Activated CD4-positive, alpha-beta memory T cell treated with anti-CD3 and anti-CD28 coated beads for 36 hours (primary cell): ENCODE measurements around the gene DNAJA2. TPM values are rescaled to one million over a fixed set of nuclear protein-coding genes. Genes with fewer than 3 reads are reported as not detected.
A peak's percentile ranks its signal among the peaks of the same experiment; 100 is the strongest.

Source experiments
- CTCF ChIA-PET: fragments of 350-600 bp; sonication (Branson Sonifier 250); formaldehyde crosslinking; loops from one replicate; lab custom pipeline; 2021; ENCODE audit warnings: antibody characterized with exemption, inconsistent platforms; lab: Charles Lee
- POLR2A ChIA-PET: fragments of 350-600 bp; sonication (Branson Sonifier 250); formaldehyde crosslinking; loops from one replicate; lab custom pipeline; 2021; ENCODE audit warnings: antibody characterized with exemption; lab: Charles Lee
- DNase-seq: peaks from one replicate; pipeline ENCODE4 v3.0.0-alpha.2; 2020
- H3K27ac Mint-ChIP-seq: one replicate; pipeline ENCODE4 v1.8.0; 2021; ENCODE audit warnings: mixed read lengths
- H3K27me3 Mint-ChIP-seq: one replicate; pipeline ENCODE4 v1.8.0; 2021; ENCODE audit warnings: mixed read lengths
- H3K36me3 Mint-ChIP-seq: one replicate; pipeline ENCODE4 v1.8.0; 2021; ENCODE audit warnings: mixed read lengths
- H3K4me1 Mint-ChIP-seq: one replicate; pipeline ENCODE4 v1.8.0; 2021; ENCODE audit warnings: low read depth, mixed read lengths
- H3K4me3 Mint-ChIP-seq: one replicate; pipeline ENCODE4 v1.8.0; 2021; ENCODE audit warnings: mild to moderate bottlenecking, mixed read lengths
- H3K9me3 Mint-ChIP-seq: one replicate; pipeline ENCODE4 v1.8.0; 2021; ENCODE audit warnings: mixed read lengths
- intact Hi-C: fragments of 100-400 bp; cut with micrococcal nuclease; formaldehyde crosslinking; loops from one replicate; pipeline ENCODE4 v1.15.1; 2023
- total RNA-seq, 2 experiments: library from RNA; stranded (reverse); gene quantifications; one replicate each; pipeline ENCODE4 v1.2.3, GENCODE V29; 2021

The DNAJA2 gene
- total RNA-seq, 2 experiments from 2014 or later: 78.9 to 80.6 TPM

DNA sequence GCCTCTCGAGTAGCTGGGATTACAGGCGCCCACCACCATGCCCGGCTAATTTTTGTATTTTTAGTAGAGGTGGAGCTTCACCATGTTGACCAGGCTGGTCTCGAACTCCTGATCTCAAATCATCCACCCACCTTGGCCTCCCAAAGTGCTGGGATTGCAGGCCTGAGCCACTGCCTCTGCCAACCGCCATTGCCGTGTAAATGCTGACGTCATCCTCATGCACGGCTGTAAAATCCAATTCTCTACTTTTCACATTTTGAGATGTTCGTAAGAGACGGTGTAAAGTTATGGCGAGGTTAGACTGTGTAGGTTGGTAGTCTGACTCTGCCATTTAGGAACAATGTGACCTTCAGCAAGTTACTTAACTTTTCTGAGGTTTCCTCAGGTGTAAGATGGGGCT is 1.7 kb upstream of the DNAJA2 start:
- POLR2A ChIA-PET: interaction anchor here (1.2 to 3.7 kb wide), 4 partner anchors 9 to 486 kb away, joined by 3 to 36 read pairs (median 8); partner anchors contain the start of genes ITFG1 and PHKB
- DNase-seq: no peak
- Mint-ChIP-seq H3K27ac (peak overlapping the region; percentile 98), H3K4me1 (peaks cover 47% of the 10 kb centered on the region), H3K36me3 (peaks cover 19% of the 10 kb centered on the region), H3K4me3 (peak overlapping the region; percentile 18), H3K9me3 (no peaks in the 10 kb centered on the region), H3K27me3 (no peaks in the 10 kb centered on the region)
- intact Hi-C loops: loop anchor here (10.0 kb wide), 1 partner anchor 1640 kb away; the partner anchor contains the start of gene N4BP1
- CTCF ChIA-PET: interaction anchor here (0.6 to 6.2 kb wide), 5 partner anchors 27 to 168 kb away, joined by 3 to 47 read pairs (median 6); partner anchors contain the start of gene NETO2

DNA sequence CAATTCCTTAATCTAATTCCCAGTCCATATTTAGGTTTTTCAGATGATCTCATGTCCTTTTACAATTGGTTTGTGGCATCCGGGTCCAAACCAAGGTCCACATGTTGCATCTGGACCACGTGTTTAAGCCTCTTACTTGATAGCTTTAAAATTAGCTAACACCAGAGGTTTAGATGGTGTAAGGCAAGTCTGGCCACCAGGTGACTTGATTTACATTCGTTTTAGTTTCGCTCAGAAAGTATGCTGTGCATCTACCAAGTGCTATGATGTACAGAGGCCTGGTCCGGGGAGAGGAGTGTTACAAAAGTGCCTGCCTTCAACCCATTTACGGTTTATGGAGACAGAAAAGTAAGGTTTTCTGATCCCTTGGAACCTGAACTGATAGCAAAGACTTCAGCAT is 878 bp upstream of the DNAJA2 start:
- Mint-ChIP-seq H3K27me3 (no peaks in the 10 kb centered on the region), H3K9me3 (no peaks in the 10 kb centered on the region), H3K4me1 (peaks cover 51% of the 10 kb centered on the region), H3K36me3 (peaks cover 23% of the 10 kb centered on the region), H3K27ac (peak overlapping the region; percentile 98), H3K4me3 (peak overlapping the region; percentile 92)
- DNase-seq: peak; percentile 49
- intact Hi-C loops: loop anchor here (1.0 to 10.0 kb wide), 4 partner anchors 25 to 1640 kb away; partner anchors contain the start of genes N4BP1 and SHCBP1
- ChIA-PET CTCF (interaction anchor here (0.7 to 6.2 kb wide), 9 partner anchors 15 to 487 kb away, joined by 3 to 47 read pairs (median 5); partner anchors contain the start of genes NETO2 and PHKB), POLR2A (interaction anchor here (0.7 to 3.7 kb wide), 11 partner anchors 9 to 487 kb away, joined by 3 to 36 read pairs (median 5); partner anchors contain the start of genes ITFG1, NETO2 and PHKB)

DNA sequence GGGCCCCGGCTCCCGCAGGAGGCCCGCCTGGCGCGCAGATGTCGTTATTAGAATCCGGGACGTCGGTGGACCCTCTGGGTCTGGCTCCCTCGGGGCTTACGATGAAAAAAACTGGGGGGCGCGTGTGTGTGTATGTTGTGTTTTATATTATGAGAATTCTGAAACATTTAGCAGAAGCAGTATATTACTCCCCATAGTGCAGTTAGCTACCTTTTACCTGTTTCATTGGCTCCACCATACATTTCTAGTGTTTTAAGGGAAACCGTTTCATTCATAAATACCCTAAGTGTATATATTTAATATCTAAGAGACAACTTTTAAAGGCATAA is 486 bp upstream of the DNAJA2 start:
- H3K27me3 Mint-ChIP-seq: no peaks in the 10 kb centered on the region
- ChIA-PET CTCF (interaction anchor here (0.7 to 6.2 kb wide), 10 partner anchors 16 to 488 kb away, joined by 3 to 47 read pairs (median 4); partner anchors contain the start of genes NETO2 and PHKB), POLR2A (interaction anchor here (0.7 to 3.7 kb wide), 13 partner anchors 8 to 1412 kb away, joined by 3 to 36 read pairs (median 5); partner anchors contain the start of genes ITFG1, NETO2, PHKB and SIAH1)
- H3K4me1 Mint-ChIP-seq: peaks cover 54% of the 10 kb centered on the region
- no peak for DNase-seq
- intact Hi-C loops: loop anchor here (1.0 to 10.0 kb wide), 9 partner anchors 25 to 1641 kb away; partner anchors contain the start of genes C16orf87, ITFG1, N4BP1 and ORC6
- H3K27ac Mint-ChIP-seq: peak overlapping the region; percentile 98
- H3K36me3 Mint-ChIP-seq: peaks cover 26% of the 10 kb centered on the region
- H3K9me3 Mint-ChIP-seq: no peaks in the 10 kb centered on the region
- peak overlapping the region; percentile 92 for H3K4me3 Mint-ChIP-seq

DNA sequence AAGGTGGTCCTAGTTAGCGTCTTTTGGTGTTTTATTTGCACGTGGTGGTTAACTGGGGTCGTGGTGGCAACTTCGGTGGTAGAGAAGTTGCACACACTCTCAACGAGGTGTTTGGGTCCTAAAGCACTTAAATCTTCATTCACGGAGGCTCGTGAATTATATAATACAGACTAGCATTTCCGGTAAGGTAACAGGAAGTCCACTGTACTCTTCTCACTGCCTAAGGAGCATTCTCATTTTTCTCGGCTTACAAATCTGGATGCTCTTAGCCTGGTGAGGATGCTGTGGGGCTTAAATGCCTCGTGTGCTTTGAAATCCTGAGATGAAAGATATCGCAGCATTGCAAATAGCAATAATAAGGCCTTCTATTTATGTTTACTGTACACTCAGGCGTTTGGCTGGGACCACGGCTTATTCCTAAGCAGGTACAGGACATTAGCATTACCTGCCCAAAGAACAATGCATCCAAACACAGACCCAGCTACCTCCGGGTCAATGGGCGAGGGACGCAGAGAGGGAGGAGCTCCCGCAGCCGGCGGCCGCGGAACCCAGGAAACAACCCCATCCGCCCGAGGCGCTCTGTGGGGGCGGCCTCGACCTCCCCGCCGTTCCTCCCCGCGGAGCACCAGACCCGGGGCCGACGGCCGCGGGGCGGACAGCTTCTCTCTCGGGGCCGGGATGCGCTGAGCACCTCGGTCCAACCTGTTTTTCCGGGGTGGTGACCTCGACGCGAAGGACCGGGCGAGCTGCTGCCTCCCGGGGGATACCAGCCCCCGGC is 856 bp downstream of the DNAJA2 start:
- Mint-ChIP-seq H3K27me3 (no peaks in the 10 kb centered on the region), H3K36me3 (peaks cover 36% of the 10 kb centered on the region), H3K4me1 (peaks cover 64% of the 10 kb centered on the region), H3K4me3 (peak overlapping the region; percentile 98), H3K27ac (peak overlapping the region; percentile 95), H3K9me3 (no peaks in the 10 kb centered on the region)
- CTCF ChIA-PET: interaction anchor here (0.6 to 6.2 kb wide), 10 partner anchors 10 to 488 kb away, joined by 3 to 47 read pairs (median 5); partner anchors contain the start of genes ITFG1 and NETO2
- intact Hi-C loops: loop anchor here (1.0 to 10.0 kb wide), 10 partner anchors 11 to 1642 kb away; partner anchors contain the start of genes C16orf87, ITFG1, N4BP1 and NETO2
- POLR2A ChIA-PET: interaction anchor here (0.7 to 3.7 kb wide), 9 partner anchors 10 to 489 kb away, joined by 3 to 36 read pairs (median 7); partner anchors contain the start of genes C16orf87, GPT2, ITFG1 and NETO2
- peak; percentile 70 for DNase-seq

DNA sequence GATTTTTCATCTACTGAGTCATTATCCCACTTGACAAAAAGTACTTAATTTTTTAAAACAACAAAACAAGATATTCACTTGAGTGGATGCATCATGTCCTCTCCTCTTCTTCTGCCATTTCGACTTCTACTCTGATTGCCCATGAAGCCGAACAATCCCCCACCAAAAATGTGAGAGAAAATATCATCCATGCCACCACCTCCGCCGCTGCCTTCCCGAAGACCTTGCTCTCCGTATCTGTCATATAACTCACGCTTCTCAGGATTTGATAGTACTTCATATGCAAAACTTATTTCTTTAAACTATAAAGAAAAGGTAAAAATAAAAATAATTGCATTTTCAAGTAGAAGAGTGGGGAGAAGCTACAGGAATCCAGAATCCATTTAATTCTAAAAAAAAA is 2.2 kb downstream of the DNAJA2 start:
- POLR2A ChIA-PET: interaction anchor here (1.6 to 3.3 kb wide), 2 partner anchors 9 to 10 kb away, joined by 6 to 32 read pairs; no protein-coding TSS in a partner anchor
- Mint-ChIP-seq H3K9me3 (no peaks in the 10 kb centered on the region), H3K4me1 (peaks cover 58% of the 10 kb centered on the region), H3K27ac (peak overlapping the region; percentile 45), H3K4me3 (peak overlapping the region; percentile 47), H3K36me3 (peaks cover 45% of the 10 kb centered on the region), H3K27me3 (no peaks in the 10 kb centered on the region)
- intact Hi-C loops: loop anchor here (5.0 to 10.0 kb wide), 3 partner anchors 66 to 1644 kb away; partner anchors contain the start of genes N4BP1 and SHCBP1
- DNase-seq: no peak
- CTCF ChIA-PET: interaction anchor here (0.7 to 6.2 kb wide), 4 partner anchors 23 to 172 kb away, joined by 4 to 47 read pairs (median 12); partner anchors contain the start of gene NETO2

DNA sequence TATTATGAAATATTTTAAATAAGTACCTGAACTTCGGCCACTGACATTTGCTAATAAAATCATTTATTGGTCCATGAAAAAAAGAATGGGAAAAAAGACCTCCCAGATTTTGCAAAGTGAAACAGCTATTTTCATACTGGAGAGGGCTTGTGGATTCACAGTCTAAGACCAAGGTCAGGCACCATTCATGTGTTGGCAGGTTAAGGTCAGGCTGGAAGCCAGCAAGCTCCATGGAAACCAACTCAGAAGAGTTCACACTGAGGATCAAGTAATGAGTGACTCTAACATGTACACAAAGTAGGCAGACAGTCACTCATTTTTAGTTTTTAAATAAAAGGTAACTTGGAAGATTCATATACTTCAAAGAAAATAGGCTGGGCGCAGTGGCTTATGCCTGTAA is 3.4 kb downstream of the DNAJA2 start:
- H3K4me3 Mint-ChIP-seq: no peak overlapping the region
- ChIA-PET CTCF (interaction anchor here (0.7 to 1.4 kb wide), 2 partner anchors 19 to 68 kb away, joined by 4 to 7 read pairs; no protein-coding TSS in a partner anchor), POLR2A (interaction anchor here (1.6 kb wide), 1 partner anchor 8 kb away, joined by 6 read pairs; no protein-coding TSS in a partner anchor)
- no peak for DNase-seq
- intact Hi-C loops: loop anchor here (5.0 to 10.0 kb wide), 3 partner anchors 67 to 1645 kb away; partner anchors contain the start of genes N4BP1 and SHCBP1
- peaks cover 45% of the 10 kb centered on the region for H3K36me3 Mint-ChIP-seq
- H3K4me1 Mint-ChIP-seq: peaks cover 48% of the 10 kb centered on the region
- no peaks in the 10 kb centered on the region for H3K9me3 Mint-ChIP-seq
- peak overlapping the region; percentile 28 for H3K27ac Mint-ChIP-seq
- no peaks in the 10 kb centered on the region for H3K27me3 Mint-ChIP-seq

DNA sequence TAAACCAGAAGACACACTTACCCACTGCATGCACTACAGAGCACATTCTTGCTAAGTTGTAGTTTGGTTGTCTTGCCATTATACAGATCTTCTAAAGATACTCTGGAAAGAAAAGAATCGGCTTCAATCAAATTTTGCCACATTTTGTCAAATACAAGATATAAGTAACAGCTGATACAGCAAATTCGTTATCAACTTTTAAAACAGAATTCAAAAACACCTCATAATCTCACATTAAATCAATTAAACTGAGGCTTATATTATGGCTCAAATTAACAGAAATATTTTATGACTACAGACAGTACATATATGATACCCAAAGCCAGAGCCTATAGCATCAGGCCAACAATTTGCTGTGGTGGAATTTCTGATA is 5.4 kb downstream of the DNAJA2 start:
- H3K4me1 Mint-ChIP-seq: peaks cover 45% of the 10 kb centered on the region
- H3K27ac Mint-ChIP-seq: no peak overlapping the region
- H3K9me3 Mint-ChIP-seq: no peaks in the 10 kb centered on the region
- H3K4me3 Mint-ChIP-seq: no peak overlapping the region
- ChIA-PET CTCF (no interaction called here), POLR2A (no interaction called here)
- no peaks in the 10 kb centered on the region for H3K27me3 Mint-ChIP-seq
- intact Hi-C loops: no loop called here
- H3K36me3 Mint-ChIP-seq: peaks cover 55% of the 10 kb centered on the region
- no peak for DNase-seq

DNA sequence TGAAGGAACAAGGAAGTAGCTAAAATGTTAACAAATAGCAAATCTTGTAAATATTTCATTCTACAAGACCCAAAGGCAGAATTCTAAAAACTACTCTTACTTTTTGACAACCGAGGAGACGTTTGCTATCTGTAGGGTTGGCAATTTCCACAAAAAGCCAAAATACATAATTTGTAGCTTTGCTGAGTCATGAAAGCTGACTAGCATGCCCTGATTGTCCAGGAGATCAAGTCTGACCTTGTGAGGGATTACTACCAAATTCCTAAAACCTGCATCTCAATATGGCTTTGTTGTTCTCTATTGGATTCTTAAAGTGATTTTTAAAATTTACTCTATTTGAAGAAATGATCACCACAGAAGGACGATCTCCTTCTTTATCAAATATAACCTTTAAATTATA is 10.8 kb downstream of the DNAJA2 start:
- POLR2A ChIA-PET: interaction anchor here (3.1 kb wide), 1 partner anchor 10 kb away, joined by 32 read pairs; the partner anchor contains the start of gene DNAJA2
- H3K4me1 Mint-ChIP-seq: peaks cover 33% of the 10 kb centered on the region

DNA sequence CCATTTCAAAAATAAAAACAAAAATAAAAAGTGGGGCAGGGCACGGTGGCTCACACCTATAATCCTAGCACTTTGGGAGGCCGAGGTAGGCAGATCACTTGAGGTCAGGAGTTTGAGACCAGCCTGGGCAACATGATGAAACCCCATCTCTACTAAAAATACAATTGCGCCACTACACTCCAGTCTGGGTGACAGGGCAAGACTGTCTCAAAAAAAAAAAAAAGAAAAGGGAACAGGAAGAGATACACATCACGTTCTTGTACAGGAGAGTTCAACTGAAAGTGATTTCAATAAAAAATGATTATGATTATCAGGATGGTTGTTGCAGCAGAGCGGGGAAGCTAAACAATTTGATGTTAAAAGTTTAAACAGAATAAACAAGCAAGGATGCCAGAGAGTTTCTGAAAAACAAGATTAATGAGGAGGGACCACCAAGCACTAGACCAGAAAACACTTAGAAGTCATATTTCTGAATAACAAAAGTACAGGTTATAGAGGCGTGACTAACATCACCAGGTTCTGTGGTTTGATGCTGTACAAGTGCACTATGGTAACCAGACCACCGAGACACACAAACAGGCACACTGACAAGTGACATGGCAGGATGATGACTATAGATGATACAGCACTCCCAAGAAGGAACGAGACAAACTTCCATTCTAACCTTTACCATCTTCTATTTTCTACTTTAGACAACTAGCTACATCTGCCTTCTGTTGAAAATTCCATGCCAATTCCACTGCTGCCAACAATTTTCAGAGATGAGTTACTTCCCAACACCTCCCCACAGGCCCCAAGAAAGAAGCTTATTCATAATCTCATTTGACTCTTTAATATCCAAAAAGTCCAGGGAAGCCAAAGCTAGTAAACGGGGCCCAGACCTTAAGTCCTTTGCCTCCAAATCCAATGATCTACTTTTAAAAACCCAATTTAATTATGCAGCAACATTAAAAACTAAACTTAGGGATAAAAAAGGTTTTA is 11.8 kb downstream of the DNAJA2 start:
- peak; percentile 68 for DNase-seq
- Mint-ChIP-seq H3K9me3 (no peaks in the 10 kb centered on the region), H3K4me3 (no peak overlapping the region), H3K27ac (peak overlapping the region; percentile 86), H3K36me3 (peaks cover 56% of the 10 kb centered on the region), H3K4me1 (peaks cover 38% of the 10 kb centered on the region), H3K27me3 (no peaks in the 10 kb centered on the region)
- intact Hi-C loops: loop anchor here (1.0 kb wide), 2 partner anchors 11 to 12 kb away; no protein-coding TSS in a partner anchor
- POLR2A ChIA-PET: interaction anchor here (1.0 to 3.1 kb wide), 3 partner anchors 9 to 11 kb away, joined by 3 to 32 read pairs (median 6); partner anchors contain the start of gene DNAJA2
- CTCF ChIA-PET: interaction anchor here (0.6 to 1.9 kb wide), 7 partner anchors 11 to 288 kb away, joined by 3 to 8 read pairs (median 5); partner anchors contain the start of gene NETO2

More for the DNA sequence above, 10.8 kb downstream of the DNAJA2 start:
- no peaks in the 10 kb centered on the region for H3K27me3 Mint-ChIP-seq
- CTCF ChIA-PET: interaction anchor here (1.2 to 1.9 kb wide), 4 partner anchors 10 to 289 kb away, joined by 3 to 8 read pairs (median 5); no protein-coding TSS in a partner anchor
- H3K36me3 Mint-ChIP-seq: peaks cover 55% of the 10 kb centered on the region
- H3K9me3 Mint-ChIP-seq: no peaks in the 10 kb centered on the region
- peak overlapping the region; percentile 86 for H3K27ac Mint-ChIP-seq
- intact Hi-C loops: no loop called here
- H3K4me3 Mint-ChIP-seq: no peak overlapping the region
- no peak for DNase-seq

DNA sequence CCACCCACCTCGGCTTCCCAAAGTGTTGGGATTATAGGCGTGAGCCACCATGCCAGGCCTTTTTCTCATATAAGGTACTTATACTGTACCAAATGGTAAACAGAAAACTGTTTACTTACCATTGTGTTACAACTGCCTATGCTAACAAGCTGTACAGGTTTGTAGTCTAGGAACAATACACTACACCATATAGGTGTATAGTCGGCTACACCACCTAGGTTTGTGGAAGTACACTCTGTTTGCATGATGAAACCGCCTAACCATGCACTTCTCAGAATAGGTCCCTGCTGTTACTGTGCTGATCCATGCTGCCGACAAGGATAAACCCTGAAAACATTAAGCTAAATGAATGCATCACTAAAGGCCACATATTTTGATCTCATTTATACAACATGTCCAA is 18.9 kb downstream of the DNAJA2 start:
- no peaks in the 10 kb centered on the region for H3K9me3 Mint-ChIP-seq
- H3K27ac Mint-ChIP-seq: peak overlapping the region; percentile 67
- H3K27me3 Mint-ChIP-seq: no peaks in the 10 kb centered on the region
- ChIA-PET POLR2A (no interaction called here), CTCF (no interaction called here)
- H3K4me3 Mint-ChIP-seq: no peak overlapping the region
- no peak for DNase-seq
- H3K4me1 Mint-ChIP-seq: peaks cover 23% of the 10 kb centered on the region
- H3K36me3 Mint-ChIP-seq: peaks cover 34% of the 10 kb centered on the region
- intact Hi-C loops: no loop called here
